GM12872 (cell line): ENCODE measurements around the gene MTMR12.

Experiments used
- TF ChIP-seq, protein P1 (sequence below): IDR thresholded peaks from 3 replicates; pipeline ENCODE4 v1.5.1; 2011; ENCODE audit warnings: low read depth, mild to moderate bottlenecking, low read length, moderate library complexity; ENCODE audit not compliant: insufficient read depth

MTMR12 gene

GRCh38 chr5:32279786-32280185 is 33.0 kb downstream of the MTMR12 start:
- TF ChIP-seq, protein P1, sequence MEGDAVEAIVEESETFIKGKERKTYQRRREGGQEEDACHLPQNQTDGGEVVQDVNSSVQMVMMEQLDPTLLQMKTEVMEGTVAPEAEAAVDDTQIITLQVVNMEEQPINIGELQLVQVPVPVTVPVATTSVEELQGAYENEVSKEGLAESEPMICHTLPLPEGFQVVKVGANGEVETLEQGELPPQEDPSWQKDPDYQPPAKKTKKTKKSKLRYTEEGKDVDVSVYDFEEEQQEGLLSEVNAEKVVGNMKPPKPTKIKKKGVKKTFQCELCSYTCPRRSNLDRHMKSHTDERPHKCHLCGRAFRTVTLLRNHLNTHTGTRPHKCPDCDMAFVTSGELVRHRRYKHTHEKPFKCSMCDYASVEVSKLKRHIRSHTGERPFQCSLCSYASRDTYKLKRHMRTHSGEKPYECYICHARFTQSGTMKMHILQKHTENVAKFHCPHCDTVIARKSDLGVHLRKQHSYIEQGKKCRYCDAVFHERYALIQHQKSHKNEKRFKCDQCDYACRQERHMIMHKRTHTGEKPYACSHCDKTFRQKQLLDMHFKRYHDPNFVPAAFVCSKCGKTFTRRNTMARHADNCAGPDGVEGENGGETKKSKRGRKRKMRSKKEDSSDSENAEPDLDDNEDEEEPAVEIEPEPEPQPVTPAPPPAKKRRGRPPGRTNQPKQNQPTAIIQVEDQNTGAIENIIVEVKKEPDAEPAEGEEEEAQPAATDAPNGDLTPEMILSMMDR, result no peak

DNA sequence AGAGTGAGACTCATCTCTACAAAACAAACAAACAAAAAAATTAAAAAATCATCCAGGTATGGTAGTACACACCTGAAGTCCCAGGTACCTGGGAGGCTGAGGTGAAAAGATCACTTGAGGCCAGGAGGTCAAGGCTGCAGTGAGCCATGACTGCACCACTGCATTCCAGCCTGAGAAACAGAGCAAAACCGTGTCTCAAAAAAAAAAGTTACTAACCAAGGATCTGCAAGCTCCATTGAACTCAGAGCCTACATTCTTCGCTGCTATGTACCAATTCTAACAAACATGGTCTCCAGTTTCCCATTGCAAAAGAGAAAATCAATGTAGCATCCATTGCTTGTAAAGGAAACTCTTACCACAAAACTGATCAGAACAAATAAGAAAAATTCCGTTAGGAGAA is 33.5 kb downstream of the MTMR12 start:
- TF ChIP-seq, protein P1, result no peak

DNA sequence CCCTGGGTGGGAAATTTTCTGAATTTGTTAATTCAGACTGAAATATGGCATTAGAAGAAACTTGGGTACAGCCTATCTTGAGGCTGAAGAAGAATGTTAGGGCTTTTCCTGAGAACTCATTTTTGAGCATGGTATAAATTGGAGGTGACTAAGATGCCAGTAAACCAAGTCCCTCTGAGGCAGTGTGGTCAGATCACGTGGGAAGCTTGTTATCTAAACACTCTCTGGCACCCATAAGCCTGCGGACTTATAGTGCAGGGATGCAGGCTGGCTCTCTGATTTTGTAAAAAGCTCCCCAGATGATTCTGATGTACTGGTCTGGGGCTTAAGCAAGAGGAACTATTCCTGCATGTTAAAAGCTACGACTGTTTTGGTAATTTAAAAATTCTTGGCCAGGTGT is 34.3 kb downstream of the MTMR12 start:
- TF ChIP-seq, protein P1, result no peak

- TF ChIP-seq, protein P1, result no peak
Measured at GRCh38 chr5:32277798-32278197, 34.9 kb downstream of the MTMR12 start.

DNA sequence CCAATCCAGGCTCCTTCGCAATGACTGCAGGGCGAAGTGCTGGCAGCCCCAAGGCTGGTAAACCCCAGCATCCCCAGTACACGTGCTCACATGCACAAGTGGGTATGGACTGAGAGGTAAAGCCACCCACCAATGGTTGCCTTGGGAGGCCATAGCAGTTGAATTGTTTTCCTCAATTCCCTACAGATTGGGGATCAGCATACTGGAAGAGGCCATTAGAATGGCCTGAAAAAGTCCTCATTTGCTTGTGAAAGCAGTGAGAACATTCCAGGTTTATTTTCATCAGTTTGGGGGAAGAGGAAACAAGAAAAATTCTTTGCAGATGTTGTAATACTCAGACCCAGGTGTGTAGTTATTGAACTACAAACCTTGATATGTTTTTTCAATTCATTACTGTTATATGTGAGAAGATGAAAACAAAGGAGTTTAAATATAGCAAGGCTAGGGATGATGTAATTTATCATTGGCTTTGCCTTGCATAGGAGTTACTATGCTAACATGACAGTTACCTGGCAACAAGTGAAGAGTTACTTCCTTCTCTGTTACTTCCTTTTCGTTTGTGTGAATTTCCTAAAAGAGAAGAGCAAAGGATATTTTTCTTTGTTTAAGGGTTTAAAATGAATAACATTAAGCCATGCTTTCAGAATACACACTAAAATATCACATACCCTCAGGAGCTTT is 36.4 kb downstream of the MTMR12 start:
- TF ChIP-seq, protein P1, result no peak

DNA sequence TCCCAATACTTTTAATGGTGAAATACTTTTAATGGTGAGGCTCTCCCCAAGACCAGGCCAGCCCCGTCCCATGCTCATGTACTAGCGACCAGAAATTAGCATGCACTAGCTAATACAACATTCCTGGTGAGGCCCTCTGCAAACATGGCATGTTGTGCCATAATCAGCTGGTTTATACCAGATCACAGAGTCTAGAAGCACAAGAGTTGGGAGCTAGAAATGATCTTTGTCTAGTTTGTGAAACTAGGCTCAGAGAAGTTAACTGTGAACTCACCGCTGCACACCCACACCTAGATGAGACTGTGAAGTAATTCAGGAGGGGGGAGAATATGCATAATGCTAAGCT is 37.4 kb downstream of the MTMR12 start:
- TF ChIP-seq, protein P1, result no peak

- TF ChIP-seq, protein P1, result no peak
Measured at GRCh38 chr5:32274548-32275395, 38.0 kb downstream of the MTMR12 start.
